Fibroblast of villous mesenchyme (primary cell): Measurements from ENCODE around the gene CMKLR1. TPM values are rescaled to one million over a fixed set of nuclear protein-coding genes. Genes with fewer than 3 reads are reported as not detected.
A peak's percentile ranks its signal among the peaks of the same experiment; 100 is the strongest.

Experiments used
- DNase-seq: peaks from one replicate; pipeline ENCODE4 v3.0.0-alpha.2; 2010; ENCODE audit warnings: low read depth
- H3K4me3 ChIP-seq: 2 replicates; pipeline ENCODE4 v1.5.1; 2011; ENCODE audit warnings: low read depth, mild to moderate bottlenecking, low read length
- total RNA-seq: library from RNA; depleted of rRNA; stranded (reverse); fragments of >200 nt; gene quantifications from 2 replicates; pipeline ENCODE4 v1.2.3, GENCODE V29; 2012
- TF ChIP-seq, protein P1 (sequence below): IDR thresholded peaks from 2 replicates; pipeline ENCODE4 v1.5.1; 2012; ENCODE audit warnings: low read depth, mild to moderate bottlenecking, low read length; ENCODE audit not compliant: insufficient read depth

Gene CMKLR1
- total RNA-seq, 1 donor = 1.7 TPM

DNA sequence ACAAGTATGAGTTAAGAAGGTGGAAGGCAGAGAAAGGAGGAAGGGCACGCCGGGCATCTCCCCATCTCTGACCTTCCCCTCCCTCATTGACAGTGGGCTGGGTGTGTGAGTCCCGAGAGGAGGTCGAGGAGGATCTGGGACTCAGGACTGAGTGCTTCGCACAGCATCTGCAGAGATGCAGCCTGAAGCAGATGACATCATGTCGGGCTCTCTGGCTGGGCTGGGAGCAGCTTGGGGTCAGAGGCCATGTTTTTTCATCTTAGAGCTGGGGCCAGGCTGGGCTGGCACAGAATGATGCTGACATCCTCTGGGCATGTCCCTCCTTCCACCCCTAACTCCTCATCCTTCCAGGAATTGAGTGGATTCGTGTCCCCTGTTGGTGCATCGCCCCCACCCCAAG is 43.5 kb downstream of the CMKLR1 start:
- TF ChIP-seq, protein P1, sequence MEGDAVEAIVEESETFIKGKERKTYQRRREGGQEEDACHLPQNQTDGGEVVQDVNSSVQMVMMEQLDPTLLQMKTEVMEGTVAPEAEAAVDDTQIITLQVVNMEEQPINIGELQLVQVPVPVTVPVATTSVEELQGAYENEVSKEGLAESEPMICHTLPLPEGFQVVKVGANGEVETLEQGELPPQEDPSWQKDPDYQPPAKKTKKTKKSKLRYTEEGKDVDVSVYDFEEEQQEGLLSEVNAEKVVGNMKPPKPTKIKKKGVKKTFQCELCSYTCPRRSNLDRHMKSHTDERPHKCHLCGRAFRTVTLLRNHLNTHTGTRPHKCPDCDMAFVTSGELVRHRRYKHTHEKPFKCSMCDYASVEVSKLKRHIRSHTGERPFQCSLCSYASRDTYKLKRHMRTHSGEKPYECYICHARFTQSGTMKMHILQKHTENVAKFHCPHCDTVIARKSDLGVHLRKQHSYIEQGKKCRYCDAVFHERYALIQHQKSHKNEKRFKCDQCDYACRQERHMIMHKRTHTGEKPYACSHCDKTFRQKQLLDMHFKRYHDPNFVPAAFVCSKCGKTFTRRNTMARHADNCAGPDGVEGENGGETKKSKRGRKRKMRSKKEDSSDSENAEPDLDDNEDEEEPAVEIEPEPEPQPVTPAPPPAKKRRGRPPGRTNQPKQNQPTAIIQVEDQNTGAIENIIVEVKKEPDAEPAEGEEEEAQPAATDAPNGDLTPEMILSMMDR = no peak
- H3K4me3 ChIP-seq = no peak overlapping the region
- DNase-seq = no peak

DNA sequence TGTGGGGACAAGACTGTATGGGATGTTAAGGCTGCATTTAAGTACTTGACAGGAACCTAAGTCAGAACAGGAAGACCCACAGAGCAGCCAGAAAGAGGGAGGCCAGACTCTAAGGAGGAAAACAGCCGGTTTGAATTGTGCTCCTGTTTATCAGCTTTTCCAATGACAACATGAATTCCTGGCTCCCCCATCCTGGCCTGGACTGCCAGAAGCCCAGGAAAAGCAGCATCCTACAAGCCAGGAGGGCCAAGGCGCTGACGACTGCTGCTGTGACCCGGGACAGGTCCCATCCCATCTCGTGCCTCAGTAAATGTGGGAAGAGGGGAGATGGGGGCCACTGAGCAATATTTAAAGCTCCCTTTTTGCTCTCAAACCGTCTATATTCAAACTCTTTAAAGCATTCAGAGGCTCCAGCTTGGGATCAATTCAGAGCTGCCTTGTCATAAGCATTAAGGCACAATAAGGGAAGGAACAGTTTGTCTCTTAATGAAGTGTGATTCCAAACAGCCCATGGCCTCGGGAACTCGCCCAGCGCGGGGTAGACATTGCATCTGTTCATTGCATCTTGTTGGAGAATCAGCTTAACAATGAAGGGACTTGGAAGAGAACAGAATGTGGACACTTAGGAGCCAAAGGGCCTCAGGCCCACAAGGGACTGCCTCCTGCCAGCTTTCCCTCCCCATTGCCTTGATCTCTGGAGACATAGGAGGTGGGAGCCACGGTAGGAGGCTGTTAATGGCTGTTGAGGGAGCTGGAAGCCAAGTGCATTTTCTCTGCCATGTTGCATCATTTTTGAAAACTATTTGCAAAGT is 49.6 kb downstream of the CMKLR1 start:
- TF ChIP-seq, protein P1 = no peak
- no peak for DNase-seq

DNA sequence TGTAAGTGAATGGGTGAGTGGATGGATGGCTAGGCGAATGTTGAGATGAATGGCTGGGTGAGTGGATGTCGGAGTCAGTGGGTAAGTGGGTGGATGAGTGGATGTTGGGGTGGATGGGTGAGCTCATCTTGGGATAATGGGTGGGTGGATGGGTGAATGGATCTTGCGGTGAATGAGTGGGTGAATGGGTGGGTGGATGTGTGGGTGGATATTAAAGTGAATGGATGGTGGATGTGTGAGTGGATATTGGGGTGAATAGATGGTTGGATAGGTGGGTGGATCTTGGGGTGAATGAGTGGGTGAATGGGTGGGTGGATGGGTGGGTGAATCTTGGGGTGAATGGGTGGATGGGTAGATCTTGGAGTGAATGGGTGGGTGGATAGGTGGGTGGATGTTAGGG is 51.9 kb downstream of the CMKLR1 start:
- TF ChIP-seq, protein P1 = no peak
- no peak overlapping the region for H3K4me3 ChIP-seq
- no peak for DNase-seq

More for the DNA sequence above, 49.6 kb downstream of the CMKLR1 start:
- H3K4me3 ChIP-seq = no peak overlapping the region

GRCh38 chr12:108285016-108285415 is 54.1 kb downstream of the CMKLR1 start:
- TF ChIP-seq, protein P1 = no peak
- no peak for DNase-seq
- H3K4me3 ChIP-seq = no peak overlapping the region

DNA sequence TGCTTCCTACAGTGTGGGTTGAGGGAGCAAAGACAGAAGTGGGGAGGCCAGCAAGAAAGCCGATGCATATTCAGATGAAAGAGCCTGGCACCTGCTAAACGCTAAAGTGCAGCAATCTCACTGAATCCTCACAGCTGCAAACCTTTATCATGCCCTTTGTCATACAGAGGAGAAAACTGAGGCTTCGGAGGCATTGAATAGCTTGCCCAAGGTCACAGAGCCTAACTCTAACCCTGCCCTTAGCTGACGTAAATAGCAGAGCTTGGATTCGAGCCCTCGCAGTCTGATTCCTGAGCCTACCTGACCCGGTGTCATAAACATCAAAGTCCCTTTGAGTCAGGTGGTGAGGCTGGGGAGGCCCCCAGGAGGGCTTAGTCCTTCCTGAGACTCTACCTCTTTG is 54.9 kb downstream of the CMKLR1 start:
- TF ChIP-seq, protein P1 = no peak
- no peak overlapping the region for H3K4me3 ChIP-seq
- DNase-seq = no peak

DNA sequence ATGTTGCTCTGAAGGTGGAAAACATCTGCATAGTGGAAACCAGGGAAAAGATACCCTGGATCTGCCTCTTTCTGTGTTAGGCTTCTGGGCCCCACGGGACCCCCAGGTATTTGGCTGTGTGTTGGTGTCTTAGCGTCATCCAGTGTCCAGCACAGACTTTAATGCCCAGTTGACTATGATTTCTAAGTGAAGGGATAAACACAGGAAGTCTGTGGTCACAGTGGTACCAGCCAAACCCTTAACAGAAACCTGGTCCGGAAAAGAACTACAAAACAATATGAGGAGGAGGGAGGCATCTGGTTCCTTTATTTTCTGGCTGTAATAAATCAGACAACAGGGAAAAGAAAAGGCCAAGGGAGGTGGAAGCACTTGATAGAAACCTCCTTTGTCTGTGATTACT is 56.4 kb downstream of the CMKLR1 start:
- DNase-seq = peak; percentile 4
- TF ChIP-seq, protein P1 = no peak
- no peak overlapping the region for H3K4me3 ChIP-seq
